Kidney glomerular epithelial cell (primary cell): ENCODE measurements around the gene NSG2.
"Not testable (repeated sequence)": the region's sequence is repeated elsewhere in the genome, so short reads cannot be mapped to it uniquely, and the experiment has no call there.

ENCODE experiments used
- DNase-seq: peaks from one replicate; lab custom pipeline; 2025; lab: John Stamatoyannopoulos, UW

Gene NSG2

DNA sequence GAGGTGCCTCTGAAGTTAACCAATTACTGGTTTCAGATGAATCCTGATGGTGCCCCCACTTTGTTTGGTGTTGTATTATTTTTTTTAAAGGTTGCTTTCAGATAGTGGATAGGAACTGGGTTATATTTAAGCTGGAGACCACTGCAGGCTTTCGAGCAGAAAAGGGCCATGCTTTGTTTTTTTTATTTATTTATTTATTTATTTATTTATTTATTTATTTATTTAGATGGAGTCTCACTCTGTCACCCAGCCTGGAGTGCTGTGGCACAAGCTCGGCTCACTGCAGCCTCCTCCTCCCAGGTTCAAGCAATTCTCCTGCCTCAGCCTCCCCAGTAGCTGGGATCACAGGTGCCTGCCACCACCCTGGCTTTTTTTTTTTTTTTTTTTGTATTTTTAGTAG, 57.1 kb downstream of the NSG2 start:
- not testable (repeated sequence) for DNase-seq

DNA sequence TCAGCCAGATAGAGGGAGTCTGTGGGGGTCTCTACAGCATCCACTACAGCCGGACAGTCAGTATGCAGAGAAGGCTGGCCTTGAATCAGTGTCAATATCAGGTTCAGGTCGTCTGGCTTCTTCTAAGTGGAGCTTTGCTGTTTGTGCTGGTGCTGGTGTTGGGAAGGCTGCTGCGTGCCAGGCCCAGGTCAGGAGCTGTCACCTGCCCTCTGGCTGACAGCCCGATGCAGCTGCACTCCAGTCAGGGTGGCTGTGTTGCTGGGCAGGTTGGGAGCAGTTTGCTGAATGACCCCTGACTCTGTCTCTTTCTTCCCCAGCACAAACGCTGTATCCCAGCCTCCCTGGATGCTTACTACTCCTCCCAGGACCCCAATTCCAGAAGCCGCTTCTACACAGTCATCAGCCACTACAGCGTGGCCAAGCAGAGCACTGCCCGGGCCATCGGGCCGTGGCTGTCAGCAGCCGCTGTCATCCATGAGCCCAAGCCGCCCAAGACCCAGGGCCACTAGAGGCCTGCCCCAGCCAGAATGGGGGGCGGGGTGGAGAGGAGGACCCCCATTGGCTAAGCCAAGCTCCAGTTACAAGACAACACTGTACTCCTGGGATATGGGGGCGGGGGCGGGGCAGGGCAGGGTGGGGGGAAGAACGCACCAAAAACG, 61.6 kb downstream of the NSG2 start:
- DNase-seq = no peak

DNA sequence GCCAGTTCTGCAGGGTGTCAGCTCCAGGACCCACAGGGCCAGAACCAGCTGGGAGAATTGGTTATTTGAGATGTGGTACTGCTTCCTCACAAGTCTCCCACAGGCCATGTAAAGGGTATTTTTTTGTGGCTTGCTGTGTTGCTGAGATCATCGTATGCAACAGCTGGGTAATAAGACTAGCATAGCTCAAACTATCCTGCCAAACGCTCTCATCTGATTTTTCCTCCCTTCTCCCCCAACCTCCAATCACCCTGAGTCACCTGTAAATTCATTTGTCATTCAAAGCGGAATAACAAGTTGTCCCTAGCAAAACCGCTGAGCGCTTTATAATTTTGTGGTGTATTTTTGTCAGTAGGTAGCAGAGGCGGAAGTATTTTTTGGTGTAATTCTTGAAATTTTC, 63.2 kb downstream of the NSG2 start:
- DNase-seq = no peak

DNA sequence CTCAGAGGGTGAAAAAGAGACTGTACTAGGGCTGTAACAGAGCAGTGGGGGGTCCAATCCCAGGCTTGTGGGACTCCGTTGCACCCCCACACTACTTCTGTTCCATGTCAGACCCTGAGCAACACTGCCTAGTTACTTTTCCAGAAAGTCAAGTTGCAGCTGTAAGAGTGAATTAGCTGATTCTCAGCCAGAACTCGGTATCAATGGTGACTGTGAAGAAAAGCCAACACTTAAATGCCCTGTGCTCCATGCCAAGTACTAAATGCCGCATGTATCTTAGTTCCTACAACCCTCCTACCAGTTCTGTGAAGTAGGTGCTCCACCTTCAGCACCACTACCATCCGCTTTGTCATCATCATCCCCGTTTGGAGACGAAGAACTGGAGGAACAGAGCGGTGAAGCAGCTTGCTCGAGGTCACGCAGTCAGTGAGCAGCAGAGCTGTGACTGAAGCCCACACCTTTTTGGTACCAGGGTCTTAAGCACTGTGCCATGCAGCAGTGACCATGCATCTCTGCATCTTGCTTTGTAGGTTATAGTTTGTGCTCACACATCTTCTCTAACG, 64.3 kb downstream of the NSG2 start:
- no peak for DNase-seq

DNA sequence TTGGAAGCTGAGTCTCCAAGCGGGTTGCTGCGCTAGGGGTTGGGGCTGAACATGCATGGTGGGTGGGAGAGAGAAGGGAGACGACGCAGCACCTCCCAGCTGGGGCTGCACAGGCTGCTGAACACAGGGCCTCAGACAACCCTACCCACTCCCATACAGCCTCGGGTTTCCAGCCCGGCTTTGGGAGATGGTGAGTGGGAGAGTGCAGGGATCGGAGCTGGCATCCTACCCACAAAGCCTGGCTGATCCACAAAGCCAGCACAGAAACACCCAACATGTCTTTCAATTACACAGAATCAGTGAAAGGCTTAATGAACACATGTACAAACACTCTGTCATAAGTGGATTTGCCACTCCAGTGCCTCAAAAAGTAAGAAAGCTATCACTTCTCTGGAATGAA, 64.8 kb downstream of the NSG2 start:
- no peak for DNase-seq

DNA sequence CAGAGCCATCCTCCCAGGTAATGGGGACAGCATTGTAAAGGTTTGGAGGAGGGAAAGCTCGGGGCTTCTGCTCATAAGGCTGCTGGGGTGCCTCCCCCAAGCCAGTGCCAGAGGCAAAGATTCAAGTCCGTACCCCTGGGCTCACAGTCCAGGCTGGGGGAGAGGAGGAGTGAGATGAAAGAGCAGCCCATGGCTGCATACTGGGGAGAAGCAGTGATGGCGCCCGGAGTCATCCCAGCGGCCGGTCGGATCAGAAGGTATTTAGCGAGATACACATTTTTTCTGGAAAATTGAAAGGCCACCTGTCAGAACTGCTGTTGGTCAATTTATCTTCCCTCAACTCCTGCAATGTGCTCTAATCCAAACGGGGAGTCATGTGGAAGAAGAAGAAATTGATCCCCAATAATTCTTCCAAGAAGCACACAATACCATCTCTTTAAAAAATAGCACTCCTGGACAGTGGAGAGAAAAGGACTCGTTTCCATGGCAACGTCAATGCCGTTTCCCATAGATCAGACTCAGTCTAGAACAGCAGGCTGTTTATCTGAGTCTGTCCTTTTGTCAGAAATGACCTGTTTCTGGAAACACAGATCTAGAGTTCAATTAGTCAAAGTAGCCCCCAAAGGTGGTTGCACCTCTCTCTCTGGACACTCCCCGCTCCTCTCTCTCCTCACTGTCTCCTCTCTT, 65.9 kb downstream of the NSG2 start:
- DNase-seq = no peak

DNA sequence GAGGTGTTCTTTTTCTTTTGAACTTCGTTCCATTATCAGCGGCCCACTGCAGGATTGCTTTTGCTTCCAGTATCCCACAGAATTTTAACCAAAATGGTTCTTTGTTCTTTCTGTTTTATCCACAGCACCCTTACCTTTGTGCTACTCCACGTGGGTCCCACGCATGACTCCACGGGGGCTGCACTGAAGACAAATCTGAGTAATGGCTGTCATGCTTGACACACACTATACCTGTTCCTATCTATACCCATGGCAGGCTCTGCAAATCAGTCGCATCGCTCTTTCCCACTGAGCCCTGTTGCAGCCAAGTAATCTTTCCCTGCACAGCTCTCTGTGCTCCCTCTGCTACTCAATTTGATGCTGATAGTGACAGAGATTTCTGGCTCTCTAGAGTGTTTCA, 69.7 kb downstream of the NSG2 start:
- DNase-seq = no peak

DNA sequence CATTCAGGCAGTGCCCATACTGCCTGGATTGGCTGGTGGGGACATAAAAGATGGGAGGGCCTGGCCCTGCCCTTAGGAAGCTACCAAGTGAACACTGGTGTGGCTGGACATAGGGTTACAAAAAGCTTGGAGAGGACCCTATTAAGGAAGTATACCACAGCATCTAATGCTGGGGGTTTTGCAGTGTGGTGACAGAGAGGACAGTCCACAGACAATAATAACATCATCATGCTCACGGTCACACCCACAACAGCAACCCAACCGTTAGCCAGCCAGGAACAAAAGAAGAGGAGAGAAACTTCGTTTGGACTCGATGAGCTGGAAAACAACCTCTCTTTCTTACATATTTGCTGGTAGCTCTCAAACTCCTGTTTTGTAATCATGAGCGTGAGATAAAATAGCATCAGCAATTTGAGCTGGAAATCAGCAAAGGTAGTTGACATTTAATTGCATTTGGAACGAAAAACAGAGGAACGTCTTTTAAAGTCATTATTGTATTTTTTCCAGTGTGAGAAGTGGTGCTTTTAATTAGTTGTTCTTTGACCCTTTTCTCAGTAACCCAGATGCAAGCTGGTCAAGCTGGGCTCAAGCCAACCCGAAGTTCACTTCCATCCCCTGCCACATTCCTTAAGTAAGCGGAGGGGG, 73.4 kb downstream of the NSG2 start:
- no peak for DNase-seq

DNA sequence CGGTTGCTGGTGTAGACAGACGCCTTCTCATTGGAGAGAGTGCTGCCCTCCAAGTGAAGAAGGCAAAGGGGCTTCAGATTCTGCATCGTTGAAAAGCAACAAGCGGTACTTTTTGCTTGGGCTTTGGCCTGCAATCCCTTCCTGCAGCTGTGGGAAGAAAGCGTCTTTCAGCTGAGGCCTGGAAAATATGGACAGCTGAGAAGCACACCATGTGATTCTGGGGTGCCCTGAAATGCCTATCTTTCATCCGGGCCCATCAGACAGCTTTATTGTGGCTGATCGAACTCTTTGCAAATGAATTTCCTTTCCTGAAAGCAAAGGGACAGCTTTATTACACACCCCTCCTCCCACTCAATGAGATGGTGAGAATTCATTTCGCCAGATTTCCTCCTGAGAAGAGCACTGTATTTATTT, 74.0 kb downstream of the NSG2 start:
- DNase-seq = no peak

DNA sequence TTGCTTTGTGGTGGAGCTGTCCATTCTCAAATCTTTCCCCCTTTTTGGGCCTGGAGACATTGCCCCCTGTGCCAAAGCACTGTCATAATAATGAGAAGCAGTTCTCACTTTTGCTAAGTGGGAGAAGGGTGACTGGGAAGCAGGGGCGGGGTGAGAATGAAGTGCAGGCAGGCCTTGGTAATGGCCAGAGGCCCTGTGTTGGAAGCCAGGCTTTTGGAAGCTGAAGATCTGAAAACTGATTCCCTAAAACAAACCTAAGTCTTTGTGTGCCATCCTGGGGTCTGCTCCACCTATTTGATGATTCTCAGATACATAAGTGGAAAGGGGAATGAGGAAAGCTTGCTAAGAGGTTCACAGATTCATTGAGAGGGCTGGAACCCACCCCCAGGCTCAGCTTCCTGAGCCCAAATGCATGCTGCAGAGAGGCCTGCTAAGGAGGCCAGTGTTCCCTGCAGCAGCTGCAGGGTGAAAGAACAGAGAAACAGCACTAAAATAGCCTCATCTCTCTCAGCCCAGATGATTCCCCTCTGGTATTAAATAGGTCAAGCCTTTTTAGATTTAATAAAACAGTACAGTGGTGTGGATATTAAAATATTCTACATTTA, 75.0 kb downstream of the NSG2 start:
- DNase-seq = no peak

DNA sequence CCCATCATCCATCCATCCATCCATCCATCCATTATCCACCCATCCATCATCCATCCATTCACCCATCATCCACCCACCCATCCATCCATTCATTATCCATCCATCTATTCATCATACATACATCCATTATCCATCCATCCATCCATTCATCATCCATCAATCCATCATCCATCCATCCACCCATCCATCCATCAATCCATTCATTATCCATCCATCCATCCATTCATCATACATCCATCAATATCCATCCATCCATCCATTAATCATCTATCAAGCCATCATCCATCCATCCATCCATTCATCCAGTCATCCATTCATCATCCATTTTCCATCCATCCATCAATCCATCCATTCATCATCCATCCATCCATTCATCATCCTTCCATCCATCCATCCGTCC, 89.0 kb downstream of the NSG2 start:
- DNase-seq = no peak

DNA sequence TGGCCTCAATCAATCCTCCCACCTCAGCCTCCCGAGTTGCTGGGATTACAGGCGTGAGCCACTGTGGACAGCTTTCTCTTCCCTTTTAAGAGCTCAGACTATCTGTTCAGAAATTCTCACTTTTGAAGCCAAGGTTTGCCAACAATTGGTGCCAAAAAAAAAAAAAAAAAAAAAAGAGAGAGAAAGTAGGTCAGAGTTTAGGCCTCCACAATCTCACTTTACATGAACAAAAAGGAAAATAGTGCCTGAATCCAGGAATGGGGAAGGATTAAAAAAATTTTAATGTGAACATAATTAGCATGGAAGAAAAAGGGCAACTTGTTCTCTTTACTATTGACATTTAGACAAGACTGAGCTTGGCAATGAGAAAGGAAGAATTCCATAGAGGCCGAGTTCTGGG, 94.1 kb downstream of the NSG2 start:
- no peak for DNase-seq

DNA sequence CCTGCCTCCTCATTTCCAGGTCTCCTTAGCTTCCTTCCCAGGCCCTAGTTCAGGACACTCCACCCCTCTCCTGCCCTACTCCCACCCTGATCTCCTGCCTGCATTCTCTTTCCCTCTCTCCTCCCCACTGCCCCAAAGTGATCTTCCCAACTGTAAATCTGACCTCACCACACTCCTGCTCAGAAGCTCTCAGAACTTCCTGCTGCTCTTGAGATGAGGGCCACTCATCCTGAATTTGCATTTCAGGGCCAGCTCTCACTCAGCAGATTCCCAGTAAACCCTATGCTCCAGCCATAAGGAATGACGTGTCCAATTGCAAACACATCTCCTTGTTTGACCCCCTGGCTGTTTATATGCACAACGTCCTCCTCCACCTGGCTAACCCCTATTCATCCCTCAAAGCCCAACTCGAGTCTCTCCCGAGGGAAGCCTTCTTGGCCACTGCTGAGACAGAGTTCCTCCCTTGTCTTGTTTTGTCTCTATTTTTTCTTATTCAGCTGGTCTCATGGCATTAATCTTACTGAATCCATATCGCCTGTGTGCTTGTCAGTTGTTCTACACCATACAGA, 95.0 kb downstream of the NSG2 start:
- DNase-seq = no peak

DNA sequence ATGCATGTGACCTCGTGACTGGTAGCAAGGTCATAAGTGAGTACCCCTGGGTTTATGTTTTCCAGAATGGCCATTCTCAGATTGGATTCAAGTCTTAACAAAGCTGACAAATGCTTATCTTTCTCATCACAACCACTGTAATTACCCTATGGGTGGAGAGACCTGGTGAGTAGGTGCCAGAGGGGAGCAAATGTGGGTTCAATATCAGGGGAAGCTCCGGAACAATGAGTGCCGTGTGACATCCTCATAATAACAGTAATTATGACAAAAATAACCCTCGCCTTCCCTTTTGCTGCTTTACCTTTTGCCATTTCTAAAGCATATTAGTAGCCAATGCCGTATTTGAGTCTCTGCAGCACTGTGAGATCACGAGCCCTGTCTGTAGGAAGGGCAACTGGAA, 95.9 kb downstream of the NSG2 start:
- DNase-seq = no peak

DNA sequence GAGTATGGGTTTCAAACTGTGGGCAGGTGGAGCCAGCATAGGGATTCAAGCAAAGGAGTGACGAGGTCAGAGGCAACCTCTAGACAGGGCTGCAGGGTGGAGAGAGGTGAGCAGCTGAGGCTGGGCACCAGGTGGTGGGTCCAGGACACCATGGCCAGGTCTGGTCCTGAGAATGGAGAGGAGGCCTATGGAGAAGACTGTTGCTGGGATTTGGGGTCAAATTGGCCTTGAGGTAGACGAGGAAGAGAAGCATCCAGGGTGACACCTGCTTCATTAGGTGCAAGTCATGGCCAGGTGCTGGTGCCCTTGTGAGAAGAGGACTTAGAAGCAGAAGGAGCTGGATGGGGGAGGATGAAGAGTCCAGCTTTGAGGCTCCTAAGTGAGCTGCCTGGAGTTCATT, 99.6 kb downstream of the NSG2 start:
- DNase-seq = no peak

DNA sequence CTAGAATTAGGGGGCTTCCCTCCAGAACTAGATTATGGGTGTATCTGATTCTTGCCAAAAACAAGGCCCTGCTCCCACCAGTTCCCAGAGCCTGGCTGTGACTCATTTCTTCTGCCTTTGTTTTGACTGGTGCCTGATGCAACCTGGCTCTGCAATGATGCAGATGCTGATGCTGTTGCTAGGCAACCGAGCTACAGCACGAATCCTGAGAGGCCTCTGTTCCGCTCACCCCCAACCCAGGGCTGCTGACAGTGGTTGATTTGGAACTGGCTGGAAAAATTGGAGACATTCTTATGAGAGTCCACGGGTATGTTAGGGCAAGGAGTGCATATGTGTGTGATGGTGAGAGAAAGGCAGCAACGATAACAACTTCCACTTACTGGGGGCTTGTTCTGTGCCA, 100.3 kb downstream of the NSG2 start:
- no peak for DNase-seq

DNA sequence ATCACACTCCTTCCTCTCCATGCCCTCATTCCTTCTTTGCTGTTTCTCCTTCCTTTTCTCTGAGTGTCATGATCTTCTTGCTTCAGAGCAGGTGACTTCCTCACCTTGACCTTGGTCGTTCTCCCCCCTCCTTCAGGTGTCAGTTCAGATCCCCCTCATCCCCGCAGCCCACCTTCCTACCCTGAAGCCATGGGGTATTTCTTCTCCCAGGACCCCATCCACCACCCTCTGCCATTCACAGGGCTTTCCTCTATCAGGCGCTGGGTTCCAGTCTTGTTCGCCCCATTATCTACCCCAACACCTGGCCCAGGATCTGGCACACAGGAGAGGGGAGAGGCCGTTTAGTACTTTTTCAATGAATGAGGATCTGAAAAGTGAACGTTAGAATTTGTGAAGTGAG, 101.0 kb downstream of the NSG2 start:
- no peak for DNase-seq

DNA sequence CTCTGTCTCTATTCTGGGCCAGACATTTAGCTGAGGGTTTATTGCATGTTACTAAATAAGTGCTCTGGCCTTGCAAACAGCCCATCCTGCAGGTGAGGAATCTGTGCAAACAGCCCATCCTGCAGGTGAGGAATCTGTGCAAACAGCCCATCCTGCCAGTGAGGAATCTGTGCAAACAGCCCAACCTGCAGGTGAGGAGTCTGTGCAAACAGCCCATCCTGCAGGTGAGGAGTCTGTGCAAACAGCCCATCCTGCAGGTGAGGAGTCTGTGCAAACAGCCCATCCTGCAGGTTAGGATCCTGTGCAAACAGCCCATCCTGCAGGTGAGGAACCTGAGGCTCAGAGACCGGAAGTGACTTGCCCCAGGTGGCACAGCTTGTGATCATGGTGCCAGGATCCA, 101.5 kb downstream of the NSG2 start:
- not testable (repeated sequence) for DNase-seq

DNA sequence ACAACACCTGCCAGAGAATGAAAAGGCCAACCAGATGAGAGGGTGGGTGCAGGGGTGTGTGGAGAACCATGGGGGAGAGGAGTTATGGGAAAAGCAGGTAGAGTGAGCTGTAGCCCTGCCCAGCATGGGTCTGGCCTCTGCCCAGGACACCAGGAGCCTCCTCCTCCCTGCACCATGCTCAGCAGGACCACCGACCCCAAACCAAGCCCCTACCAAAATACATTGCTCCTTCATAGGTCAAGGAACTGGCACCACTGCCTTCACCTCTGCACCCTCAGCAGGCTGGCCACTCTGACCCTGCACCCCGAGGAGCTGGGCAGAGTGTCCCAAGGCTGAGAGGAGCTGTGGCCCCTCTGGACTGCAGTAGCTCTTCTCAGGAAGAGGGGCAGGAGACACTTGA, 102.0 kb downstream of the NSG2 start:
- no peak for DNase-seq

DNA sequence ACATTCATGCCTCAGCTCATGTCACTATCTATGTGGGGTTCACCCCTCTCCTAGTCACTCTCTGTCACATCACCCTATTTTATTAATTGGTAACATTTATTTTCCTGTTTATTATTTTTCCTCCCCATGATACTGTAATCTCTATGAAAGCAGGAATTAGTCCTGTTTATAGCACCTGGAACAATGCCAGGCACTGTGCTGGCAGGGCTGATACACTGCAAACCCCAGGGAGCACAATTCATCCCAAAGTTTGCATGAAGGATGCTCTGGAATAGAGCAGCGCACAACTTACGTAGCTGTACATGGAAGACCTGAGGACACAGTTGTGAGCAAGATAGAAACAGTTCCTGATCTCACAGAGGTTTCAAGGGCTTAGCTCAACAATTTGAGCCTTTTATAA, 103.2 kb downstream of the NSG2 start:
- DNase-seq = no peak

DNA sequence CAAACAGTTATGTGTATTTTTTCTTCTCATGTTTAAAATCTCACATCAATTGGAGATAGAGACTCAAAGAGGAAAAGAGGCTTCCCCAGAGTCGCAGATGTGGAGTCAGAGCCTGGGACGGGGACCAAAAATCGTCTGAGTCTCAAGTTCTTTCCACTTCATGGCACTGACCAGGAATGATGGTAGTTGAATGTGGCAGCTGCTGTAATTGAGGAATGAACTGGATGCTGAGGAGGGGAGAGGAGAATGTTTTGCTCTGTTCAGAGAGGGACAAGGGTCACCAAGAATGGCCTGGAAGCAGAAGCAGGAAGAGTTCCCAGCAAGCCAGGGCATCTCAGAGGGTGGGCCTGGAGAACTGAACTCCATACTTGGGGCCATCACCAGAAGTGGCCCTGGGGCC, 103.9 kb downstream of the NSG2 start:
- no peak for DNase-seq

DNA sequence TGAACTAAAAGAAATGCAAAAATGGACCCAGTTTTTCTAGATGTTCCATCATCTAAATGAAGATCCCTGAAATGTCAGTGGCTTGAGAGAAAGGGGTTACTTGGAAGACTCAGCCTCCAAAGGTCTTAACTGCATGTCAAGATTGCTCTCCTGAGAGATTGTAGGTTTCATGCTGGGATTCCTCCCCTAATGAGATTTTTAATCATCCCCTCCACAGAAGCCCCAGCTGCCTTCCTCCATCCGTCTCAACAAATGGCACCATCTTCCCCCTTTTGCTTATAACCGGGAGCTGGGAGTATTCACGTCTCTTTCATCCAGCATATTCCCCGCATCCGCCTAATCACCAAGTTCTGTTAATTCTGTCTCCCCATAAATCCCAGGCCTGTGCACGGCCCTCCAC, 104.5 kb downstream of the NSG2 start:
- DNase-seq = no peak
